HepG2 (cell line): Measurements from ENCODE around the gene ST6GAL2. TPM values are rescaled to one million over a fixed set of nuclear protein-coding genes. Genes with fewer than 3 reads are reported as not detected.

ENCODE experiments used
- ATAC-seq: fragments of 200-7000 bp; cut with Tn5 transposase; 3 replicates; pipeline ENCODE4 v1.9.1; 2020; ENCODE audit warnings: mild to moderate bottlenecking, moderate library complexity
- BruUV-seq: library from RNA; stranded (reverse); fragments of 400-500 nt; replicated peaks from 2 replicates; lab custom pipeline; 2021; lab: Mats Ljungman, UMichigan
- CTCF ChIA-PET: fragments of 300-600 bp; formaldehyde crosslinking; extraction: SDS; loops from one replicate; lab custom pipeline; 2021; ENCODE audit warnings: low total read pairs, inconsistent platforms, low intra/inter-chr PET ratio; lab: Yijun Ruan, JAX
- POLR2A ChIA-PET: fragments of 350-600 bp; sonication (Branson Sonifier 250); formaldehyde crosslinking; loops from one replicate; lab custom pipeline; 2020; ENCODE audit warnings: antibody characterized with exemption, inconsistent platforms; lab: Yijun Ruan, JAX
- DNase-seq: peaks from one replicate; pipeline ENCODE4 v3.0.0-alpha.2; 2015; ENCODE audit warnings: low spot score
- FAIRE-seq: peaks from 3 replicates; lab custom pipeline; 2011; peaks lifted over from hg19 to GRCh38; lab: Jason Lieb, UNC
- H2AFZ ChIP-seq: one replicate; pipeline ENCODE4 v1.6.1; 2011; ENCODE audit warnings: low read length, inconsistent platforms
- H3K27ac ChIP-seq: fragments of 300-600 bp; 3 replicates; pipeline ENCODE4 v1.8.0; 2011; ENCODE audit warnings: mixed run types, mild to moderate bottlenecking, mixed read lengths, low read length, inconsistent platforms; ENCODE audit not compliant: insufficient read depth; ENCODE audit errors: extremely low read length
- H3K27me3 ChIP-seq, 2 experiments: fragments of 200-600 bp in 1 of 2; 2 replicates in 1 of 2; 3 replicates in 1 of 2; pipeline versions ENCODE4 v1.6.0 to v1.8.0; 2011; ENCODE audit warnings: low read length in 2 of 2, mild to moderate bottlenecking in 2 of 2, moderate library complexity in 2 of 2, inconsistent platforms in 1 of 2; ENCODE audit not compliant: insufficient read depth in 2 of 2, control insufficient read depth in 1 of 2
- H3K36me3 ChIP-seq, 2 experiments: fragments of 200-600 bp in 1 of 2; replicated peaks in 1 of 2; 2 replicates in 1 of 2; 3 replicates in 1 of 2; pipeline versions ENCODE4 v1.5.1 to v1.8.0; 2011; ENCODE audit warnings: low read length in 2 of 2, inconsistent platforms in 1 of 2; ENCODE audit not compliant: insufficient read depth in 2 of 2, control insufficient read depth in 1 of 2
- H3K4me1 ChIP-seq: 2 replicates; pipeline ENCODE4 v1.5.1; 2012; ENCODE audit warnings: low read length, inconsistent platforms; ENCODE audit not compliant: insufficient read depth
- H3K4me2 ChIP-seq: 2 replicates; pipeline ENCODE4 v1.6.0; 2011; ENCODE audit warnings: low read depth, low read length, inconsistent platforms
- H3K4me3 ChIP-seq, 3 experiments: fragments of 200-600 bp in 1 of 3; sonication (generic), shearing (Covaris generic) in 1 of 3; replicated peaks in 1 of 3; 2 replicates each; pipeline ENCODE4 v1.5.1; 2011 to 2016; ENCODE audit warnings: low read length in 3 of 3, inconsistent platforms in 2 of 3, low read depth in 2 of 3, mild to moderate bottlenecking in 2 of 3, control low read depth in 1 of 3, mixed read lengths in 1 of 3; ENCODE audit not compliant: insufficient read depth in 1 of 3
- H3K79me2 ChIP-seq: one replicate; pipeline ENCODE4 v1.6.1; 2011; ENCODE audit warnings: low read length, inconsistent platforms; ENCODE audit not compliant: insufficient read depth
- H3K9ac ChIP-seq: 2 replicates; pipeline ENCODE4 v1.6.0; 2011; ENCODE audit warnings: mild to moderate bottlenecking, low read depth, low read length, inconsistent platforms; ENCODE audit not compliant: insufficient read depth
- H3K9me3 ChIP-seq: 2 replicates; pipeline ENCODE4 v1.5.1; 2012; ENCODE audit warnings: mild to moderate bottlenecking, low read length
- H4K20me1 ChIP-seq: 2 replicates; pipeline ENCODE4 v1.6.0; 2011; ENCODE audit warnings: inconsistent platforms, mild to moderate bottlenecking, low read length, moderate library complexity; ENCODE audit not compliant: insufficient read depth
- CHD2 ChIP-seq: IDR thresholded peaks from 2 replicates; pipeline ENCODE4 v1.6.1; 2011; ENCODE audit warnings: low read depth, low read length, improper control_type of control experiment
- GABPB1 ChIP-seq: IDR thresholded peaks from 2 replicates; pipeline ENCODE4 v1.6.1; 2016; ENCODE audit warnings: mild to moderate bottlenecking, missing genetic modification reagents, moderate library complexity, missing compliant biosample characterization
- ZNF543 ChIP-seq: sonication (generic); formaldehyde crosslinking; IDR thresholded peaks from 2 replicates; pipeline ENCODE4 v1.4.0; 2020; ENCODE audit warnings: mild to moderate bottlenecking, missing genetic modification reagents
- WGBS: methylation state at CpG from one replicate; pipeline ENCODE4 v1.1.6; 2017; ENCODE audit warnings: low lambda C conversion rate; 5-methylcytosine and 5-hydroxymethylcytosine counted together
- in situ Hi-C: cut with HindIII; loops from 2 replicates; pipeline ENCODE4 v1.10.0; 2017; ENCODE audit warnings: low pct_unique_long_range_greater_than_20kb; ENCODE audit not compliant: extremely low pct_ligation_motif_present
- intact Hi-C: fragments of 100-400 bp; cut with micrococcal nuclease; formaldehyde crosslinking; loops from one replicate; pipeline ENCODE4 v1.10.0; 2022; ENCODE audit not compliant: unreplicated experiment
- polyA plus RNA-seq, 8 experiments: library from polyadenylated mRNA; depleted of rRNA in 3 of 8; stranded (reverse) in 7 of 8; unstranded in 1 of 8; fragments of >200 nt; fragmentation: Illumina TruSeq in 4 of 8; extraction: Trizol in 4 of 8; gene quantifications; 2 replicates each; pipeline versions ENCODE4 v1.2.1 to v1.2.3, GENCODE V29; 2011 to 2016; ENCODE audit warnings: low read depth in 4 of 8, missing spikeins in 1 of 8, mixed read lengths in 1 of 8; ENCODE audit not compliant: insufficient read depth in 1 of 8
- total RNA-seq, 5 experiments: library from RNA; depleted of rRNA; stranded (reverse); fragments of >200 nt; fragmentation: Illumina TruSeq; extraction: Trizol; gene quantifications; 2 replicates each; pipeline ENCODE4 v1.2.3, GENCODE V29; 2016; ENCODE audit warnings: low read depth in 1 of 5
- TF ChIP-seq, protein P1 (sequence below): sonication (generic); formaldehyde crosslinking; IDR thresholded peaks from 2 replicates; pipeline ENCODE4 v1.4.0; 2020; ENCODE audit warnings: mild to moderate bottlenecking, missing genetic modification reagents, borderline replicate concordance

The ST6GAL2 gene
- total and polyA plus RNA-seq, 2 of the 13 experiments (the other 11 are each of a cell fraction or from before 2014, with no cell fraction given), result not detected

DNA sequence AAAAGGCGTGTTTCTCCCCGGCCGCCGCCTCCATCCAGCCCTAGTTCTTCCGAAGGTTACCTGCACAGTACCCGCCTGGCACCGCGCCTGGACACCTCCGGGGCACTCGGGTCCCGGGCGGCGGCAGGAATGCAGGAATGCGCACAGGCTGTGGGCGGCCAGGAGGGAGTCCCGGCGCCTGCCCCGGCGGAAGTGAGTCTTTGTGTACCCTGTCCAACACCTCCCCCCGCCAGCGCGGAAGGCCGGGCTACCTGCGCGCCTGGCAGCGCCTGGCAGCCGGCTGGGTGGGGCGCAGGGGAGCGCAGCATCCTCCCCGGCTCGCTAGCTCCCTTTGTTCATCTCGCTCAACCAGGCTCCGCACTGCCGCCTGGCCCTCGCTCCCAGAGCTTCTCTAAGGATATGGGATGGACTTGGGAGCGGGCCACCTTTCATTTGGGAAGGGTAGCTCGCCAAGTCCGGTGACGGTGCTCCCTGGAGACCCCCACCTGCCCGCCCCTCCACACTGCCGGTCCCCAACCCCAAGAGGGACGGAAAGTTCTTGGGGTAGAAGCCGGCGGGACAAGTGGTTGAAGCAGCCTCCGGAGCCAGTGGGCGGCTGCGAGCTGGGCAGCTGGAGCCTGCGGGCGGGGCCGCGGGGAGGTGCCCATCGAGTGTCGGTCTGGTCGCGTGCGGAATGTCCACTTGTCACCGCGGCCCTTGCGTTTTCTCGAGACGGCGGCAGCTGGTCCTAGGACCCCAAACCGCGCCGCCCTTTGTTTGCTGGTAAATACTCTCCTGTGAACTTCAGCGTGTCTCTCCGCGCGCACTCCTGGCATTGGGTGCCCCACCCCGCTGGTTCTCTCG lies 1.2 kb upstream of the ST6GAL2 start:
- intact Hi-C loops (no loop called here), in situ Hi-C loops (no loop called here)
- no peaks in the 10 kb centered on the region for H3K36me3 ChIP-seq
- no peaks in the 10 kb centered on the region for H3K79me2 ChIP-seq
- CTCF ChIA-PET, result no interaction called here
- no peak overlapping the region for H3K27ac ChIP-seq
- H3K4me1 ChIP-seq, result no peaks in the 10 kb centered on the region
- no peak for FAIRE-seq
- H4K20me1 ChIP-seq, result no peaks in the 10 kb centered on the region
- DNase-seq, result no peak
- H3K4me2 ChIP-seq, result peak overlapping the region; percentile 19; the same call in 1 of the 2 replicates
- POLR2A ChIA-PET, result no interaction called here
- peak overlapping the region in 1 of 3 experiments; percentile 15; a peak in 1 of 6 replicates for H3K4me3 ChIP-seq
- no peak overlapping the region for H2AFZ ChIP-seq
- BruUV-seq, result no TSS peak
- TF ChIP-seq ZNF543 (CRISPR knock-in tag), result no peak
- no peak for TF ChIP-seq CHD2
- TF ChIP-seq, protein P1, sequence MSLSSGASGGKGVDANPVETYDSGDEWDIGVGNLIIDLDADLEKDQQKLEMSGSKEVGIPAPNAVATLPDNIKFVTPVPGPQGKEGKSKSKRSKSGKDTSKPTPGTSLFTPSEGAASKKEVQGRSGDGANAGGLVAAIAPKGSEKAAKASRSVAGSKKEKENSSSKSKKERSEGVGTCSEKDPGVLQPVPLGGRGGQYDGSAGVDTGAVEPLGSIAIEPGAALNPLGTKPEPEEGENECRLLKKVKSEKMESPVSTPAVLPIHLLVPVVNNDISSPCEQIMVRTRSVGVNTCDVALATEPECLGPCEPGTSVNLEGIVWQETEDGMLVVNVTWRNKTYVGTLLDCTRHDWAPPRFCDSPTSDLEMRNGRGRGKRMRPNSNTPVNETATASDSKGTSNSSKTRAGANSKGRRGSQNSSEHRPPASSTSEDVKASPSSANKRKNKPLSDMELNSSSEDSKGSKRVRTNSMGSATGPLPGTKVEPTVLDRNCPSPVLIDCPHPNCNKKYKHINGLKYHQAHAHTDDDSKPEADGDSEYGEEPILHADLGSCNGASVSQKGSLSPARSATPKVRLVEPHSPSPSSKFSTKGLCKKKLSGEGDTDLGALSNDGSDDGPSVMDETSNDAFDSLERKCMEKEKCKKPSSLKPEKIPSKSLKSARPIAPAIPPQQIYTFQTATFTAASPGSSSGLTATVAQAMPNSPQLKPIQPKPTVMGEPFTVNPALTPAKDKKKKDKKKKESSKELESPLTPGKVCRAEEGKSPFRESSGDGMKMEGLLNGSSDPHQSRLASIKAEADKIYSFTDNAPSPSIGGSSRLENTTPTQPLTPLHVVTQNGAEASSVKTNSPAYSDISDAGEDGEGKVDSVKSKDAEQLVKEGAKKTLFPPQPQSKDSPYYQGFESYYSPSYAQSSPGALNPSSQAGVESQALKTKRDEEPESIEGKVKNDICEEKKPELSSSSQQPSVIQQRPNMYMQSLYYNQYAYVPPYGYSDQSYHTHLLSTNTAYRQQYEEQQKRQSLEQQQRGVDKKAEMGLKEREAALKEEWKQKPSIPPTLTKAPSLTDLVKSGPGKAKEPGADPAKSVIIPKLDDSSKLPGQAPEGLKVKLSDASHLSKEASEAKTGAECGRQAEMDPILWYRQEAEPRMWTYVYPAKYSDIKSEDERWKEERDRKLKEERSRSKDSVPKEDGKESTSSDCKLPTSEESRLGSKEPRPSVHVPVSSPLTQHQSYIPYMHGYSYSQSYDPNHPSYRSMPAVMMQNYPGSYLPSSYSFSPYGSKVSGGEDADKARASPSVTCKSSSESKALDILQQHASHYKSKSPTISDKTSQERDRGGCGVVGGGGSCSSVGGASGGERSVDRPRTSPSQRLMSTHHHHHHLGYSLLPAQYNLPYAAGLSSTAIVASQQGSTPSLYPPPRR (CRISPR knock-in tag), result no peak
- peak; percentile 37; the same call in 1 of the 2 replicates for TF ChIP-seq GABPB1 (CRISPR knock-in tag)
- TF ChIP-seq, all 625 proteins: peak for 1
- Histone ChIP-seq H3K9ac (no peak overlapping the region), H3K9me3 (no peaks in the 10 kb centered on the region), H3K27me3 (peaks cover 0 to 7% of the 10 kb centered on the region in 2 experiments; a peak in 1 of 5 replicates)
- WGBS, result 63% methylated on average over 54 of the region's 71 CpGs
- ATAC-seq, result peak; percentile 81
